NCI-H128 (cell line): Measurements from ENCODE around the gene SLC17A4.

ENCODE experiments used
- DNase-seq: peaks from one replicate; lab custom pipeline; 2025; ENCODE audit not compliant: unreplicated experiment; lab: John Stamatoyannopoulos, UW

SLC17A4 gene, protein sequence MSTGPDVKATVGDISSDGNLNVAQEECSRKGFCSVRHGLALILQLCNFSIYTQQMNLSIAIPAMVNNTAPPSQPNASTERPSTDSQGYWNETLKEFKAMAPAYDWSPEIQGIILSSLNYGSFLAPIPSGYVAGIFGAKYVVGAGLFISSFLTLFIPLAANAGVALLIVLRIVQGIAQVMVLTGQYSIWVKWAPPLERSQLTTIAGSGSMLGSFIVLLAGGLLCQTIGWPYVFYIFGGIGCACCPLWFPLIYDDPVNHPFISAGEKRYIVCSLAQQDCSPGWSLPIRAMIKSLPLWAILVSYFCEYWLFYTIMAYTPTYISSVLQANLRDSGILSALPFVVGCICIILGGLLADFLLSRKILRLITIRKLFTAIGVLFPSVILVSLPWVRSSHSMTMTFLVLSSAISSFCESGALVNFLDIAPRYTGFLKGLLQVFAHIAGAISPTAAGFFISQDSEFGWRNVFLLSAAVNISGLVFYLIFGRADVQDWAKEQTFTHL

DNA sequence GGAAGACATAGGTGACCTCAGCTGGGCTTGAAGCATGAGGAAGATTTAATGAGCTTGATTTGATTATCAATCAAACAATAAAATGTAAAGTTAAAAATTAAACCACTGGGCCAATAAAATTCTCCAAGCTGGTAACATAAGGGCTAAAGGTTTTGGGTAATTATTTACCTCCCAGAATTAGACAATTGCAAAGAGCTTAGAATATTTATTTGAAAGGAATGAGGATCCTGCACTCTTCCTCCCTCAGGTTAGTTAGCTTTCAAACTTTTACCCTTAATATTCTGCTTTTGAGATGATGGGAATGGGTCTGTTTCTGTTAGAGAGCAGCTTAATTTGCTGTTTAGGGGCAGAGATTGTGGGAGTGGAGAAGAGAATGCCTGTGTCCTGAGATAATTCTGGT is at the start of gene SLC17A4:
Gene SLC17A4, plus strand, starts transcription at position 208 of the 400 bp plus-strand sequence. CDS start 7,221 bp downstream, outside the sequence.
- no peak for DNase-seq

DNA sequence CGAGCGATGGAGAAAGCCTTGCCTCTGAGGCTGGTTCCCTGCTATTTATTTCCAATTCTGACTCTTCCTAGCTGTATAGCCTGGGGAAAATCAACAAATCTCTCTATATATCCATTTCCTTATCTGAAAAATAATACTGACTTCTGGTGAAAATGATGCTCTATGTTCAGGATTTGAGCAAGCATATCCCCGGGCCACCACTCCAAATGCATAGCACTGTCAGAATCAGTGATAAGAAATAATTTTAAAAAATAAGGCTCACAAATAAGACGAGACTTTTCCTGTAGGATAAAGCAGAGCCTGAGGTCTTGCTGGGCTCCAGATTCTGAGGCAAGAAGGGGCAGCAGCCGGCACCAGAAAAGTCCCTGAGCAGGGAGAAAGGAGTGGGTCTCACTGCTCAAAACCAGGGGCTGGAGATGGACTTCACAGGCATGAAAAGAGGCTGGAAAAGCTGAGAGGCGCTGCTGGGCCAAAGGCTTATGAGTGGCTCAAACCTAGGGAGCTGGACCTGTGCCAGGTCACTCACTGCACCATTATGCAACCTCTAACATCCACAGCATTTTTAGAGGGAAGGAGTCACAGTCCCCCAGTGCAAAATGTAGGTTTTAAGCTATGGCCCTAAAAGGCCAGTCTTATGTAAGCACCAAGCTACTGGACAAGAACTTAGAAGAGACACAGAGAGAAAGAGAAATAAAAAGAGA is 48.1 kb upstream of the SLC17A4 start:
- no peak for DNase-seq

DNA sequence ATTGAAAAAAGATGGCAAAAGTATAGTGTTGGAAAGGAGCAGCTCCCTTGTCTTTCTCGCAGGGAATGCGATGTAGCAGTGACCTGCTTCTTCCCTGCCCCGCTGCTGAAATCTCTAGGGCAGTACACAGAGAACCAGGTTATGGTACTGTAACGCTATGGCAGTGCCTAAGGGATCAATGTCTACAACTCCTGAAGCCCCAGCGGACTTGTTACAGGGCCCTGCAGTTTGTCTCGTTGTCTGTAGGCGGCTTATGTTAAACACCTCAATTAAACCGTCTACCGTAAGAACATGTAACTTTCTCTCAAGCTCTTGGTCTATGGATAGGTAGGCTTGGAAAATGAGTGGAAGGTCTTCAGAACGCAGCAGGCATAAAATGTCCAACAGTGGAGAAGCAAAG is 44.8 kb upstream of the SLC17A4 start:
- DNase-seq, result no peak

DNA sequence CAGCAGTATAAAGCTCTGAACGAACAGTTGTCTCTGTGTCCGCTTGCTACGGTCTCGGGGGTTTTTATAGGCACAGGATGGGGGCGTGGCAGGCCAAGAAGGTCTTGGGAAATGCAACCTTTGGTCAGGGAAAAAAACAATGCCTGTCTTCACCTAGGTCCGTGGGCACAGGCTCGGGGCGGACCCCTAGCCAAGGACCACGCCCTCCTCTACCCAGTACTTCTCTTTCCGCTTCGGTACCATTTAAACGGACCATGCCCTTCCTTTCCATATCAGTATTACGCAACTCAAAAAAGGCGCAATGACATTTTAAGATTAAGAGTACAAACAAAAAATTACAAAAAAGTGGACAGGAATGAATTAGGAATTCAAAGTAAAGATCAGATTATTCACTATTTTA is 44.3 kb upstream of the SLC17A4 start:
- DNase-seq, result no peak

DNA sequence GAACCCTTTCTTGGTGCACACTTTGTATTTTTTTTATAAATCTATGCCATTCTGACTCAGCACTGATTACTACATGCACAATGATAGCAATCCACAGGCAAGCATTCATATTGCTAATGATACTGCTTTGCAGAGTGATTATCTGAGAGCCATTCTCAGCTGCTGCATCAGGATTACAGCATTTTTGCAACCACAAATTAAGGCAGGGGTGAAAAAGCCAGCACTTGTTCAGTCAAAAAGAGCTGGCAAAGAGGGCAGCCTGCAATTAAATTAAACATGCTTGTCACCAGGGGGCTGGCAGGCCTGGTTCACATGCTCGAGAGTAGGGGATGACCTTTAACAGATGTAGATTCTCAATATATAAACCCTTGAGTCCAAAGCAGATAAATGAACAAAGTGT is 40.7 kb upstream of the SLC17A4 start:
- no peak for DNase-seq

DNA sequence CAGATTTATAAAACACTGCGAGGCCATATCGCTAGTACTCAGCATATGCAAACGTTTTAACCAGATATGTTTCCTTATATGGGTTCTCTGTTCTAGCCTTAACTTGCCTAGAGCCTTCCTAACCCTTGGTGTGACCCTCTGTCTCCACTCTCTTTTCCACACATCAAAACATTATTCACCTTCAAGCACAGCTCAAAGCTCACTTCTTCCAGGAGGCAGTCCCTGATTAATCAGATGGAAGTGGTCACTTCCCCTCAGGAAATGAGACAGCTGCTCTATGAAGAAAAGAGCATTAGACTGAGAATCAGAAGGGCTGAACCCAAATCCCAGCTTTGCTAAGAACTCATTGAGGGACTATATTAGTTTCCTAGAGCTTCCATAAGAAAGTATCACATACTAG is 39.8 kb upstream of the SLC17A4 start:
- no peak for DNase-seq

DNA sequence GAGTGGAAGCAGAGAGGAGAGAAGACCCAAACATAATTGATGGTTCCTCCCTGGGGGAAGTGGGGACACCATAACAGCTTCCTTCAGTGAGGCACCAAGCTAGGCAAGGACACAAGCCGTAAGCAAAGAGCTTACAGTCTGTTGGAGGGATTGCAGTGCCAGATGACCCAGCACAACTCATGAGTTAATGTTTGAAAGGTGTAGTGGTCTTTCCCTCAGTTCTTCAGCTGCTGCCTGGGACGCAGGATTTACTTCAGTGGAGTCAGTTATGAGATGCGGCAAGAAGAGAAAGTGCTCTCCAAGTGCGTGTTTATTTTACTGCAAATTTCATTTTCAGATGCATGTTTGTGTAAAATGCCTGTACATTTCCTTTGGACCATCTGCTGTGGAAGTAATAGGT is 38.7 kb upstream of the SLC17A4 start:
- DNase-seq, result no peak

DNA sequence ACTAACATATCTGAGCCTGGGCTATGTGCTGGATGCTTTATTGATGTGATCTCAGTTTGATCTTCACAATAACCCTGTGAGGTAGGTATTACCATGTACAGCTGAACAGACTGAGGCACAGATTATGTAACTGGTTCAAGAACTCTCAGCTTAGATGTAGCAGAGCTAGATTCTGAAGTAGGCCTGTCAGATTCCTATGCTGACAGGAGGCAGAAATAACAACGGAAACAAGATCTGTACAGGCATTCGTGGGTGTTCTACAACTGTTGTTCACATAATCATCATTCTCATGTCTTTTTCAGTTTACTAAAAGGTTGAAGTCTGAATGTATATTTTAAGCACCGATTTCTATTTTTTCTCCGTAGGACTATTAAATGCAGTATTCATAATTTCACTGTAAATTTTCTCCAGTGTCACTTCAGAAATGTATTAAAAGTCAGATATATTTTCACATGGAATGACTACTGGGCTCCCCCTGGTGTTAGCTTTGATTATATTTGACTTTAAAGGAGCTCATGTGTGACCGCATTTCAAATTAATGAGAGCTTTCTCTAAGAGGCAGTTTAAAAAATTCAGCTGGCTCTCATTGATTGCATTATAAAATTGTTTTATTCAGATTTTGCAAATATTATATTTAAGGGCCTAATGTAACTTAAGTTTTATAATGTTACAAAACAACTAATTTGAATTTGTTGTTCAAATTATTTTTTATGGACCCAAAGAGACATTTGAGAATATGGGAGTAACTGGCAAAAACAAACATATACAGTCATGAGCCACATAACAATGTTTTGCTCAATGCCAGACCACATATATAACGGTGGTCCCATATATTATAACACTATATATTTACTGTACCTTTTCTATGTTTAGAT is 36.4 kb upstream of the SLC17A4 start:
- no peak for DNase-seq

DNA sequence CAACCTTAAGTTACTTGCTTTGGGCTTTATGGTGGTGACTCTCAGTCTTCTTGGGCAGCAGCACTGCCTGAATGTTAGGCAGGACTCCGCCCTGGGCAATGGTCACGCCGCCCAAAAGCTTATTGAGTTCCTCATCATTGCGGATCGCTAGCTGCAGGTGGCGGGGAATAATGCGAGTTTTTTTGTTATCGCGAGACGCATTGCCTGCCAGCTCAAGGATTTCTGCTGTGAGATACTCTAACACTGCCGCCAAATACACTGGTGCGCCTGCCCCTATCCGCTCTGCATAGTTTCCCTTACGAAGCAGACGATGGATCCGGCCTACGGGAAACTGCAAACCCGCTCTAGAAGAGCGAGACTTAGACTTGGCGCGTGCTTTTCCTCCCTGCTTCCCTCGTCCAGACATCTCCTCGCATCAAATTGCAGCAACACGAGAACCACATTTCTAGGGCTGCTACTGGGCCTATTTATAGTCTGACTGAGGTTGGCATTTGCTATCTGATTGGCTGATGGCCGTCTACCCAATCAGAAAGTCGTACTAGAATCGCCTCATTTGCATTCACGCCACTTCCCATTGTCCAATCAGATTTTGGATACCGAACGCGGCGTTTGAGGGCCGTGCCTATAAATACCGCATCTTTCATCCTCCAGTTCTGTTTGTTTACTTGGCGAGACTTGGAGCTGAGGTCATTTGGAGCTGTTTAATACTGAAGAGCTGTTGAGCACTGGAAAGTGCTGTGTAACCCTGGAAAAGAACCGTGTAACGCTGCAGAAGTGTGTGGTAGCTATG is 28.2 kb upstream of the SLC17A4 start:
- no peak for DNase-seq

DNA sequence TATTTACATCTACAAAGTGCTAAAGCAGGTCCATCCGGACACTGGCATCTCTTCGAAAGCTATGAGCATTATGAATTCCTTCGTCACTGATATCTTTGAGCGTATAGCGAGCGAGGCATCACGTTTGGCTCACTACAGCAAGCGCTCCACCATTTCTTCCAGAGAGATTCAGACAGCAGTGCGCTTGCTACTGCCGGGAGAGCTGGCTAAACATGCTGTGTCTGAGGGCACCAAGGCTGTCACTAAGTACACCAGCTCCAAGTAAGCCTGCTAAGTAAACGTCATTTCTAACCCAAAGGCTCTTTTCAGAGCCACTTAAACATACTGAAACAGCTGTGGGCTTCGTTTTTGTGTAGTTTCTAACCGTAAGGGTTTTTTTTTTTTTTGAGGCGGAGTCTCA is 27.5 kb upstream of the SLC17A4 start:
- DNase-seq, result no peak

DNA sequence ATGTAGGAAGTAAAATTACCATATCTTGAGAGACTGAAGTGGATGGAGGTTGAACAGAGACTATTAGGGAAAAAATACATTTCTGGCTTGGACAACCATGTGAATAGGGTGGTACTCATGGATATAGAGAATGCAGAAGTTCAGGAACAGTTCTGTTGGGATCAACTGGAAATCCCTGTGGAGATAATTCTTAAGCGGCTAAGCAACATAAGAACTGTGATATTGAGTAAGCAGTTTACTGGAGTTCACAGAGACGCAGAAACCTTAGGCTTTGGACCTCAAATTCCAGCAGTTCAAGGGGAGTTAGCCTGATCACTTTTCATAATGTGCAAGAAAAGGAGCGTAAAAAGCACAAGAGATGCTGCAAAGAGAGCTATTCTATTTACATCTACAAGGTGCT is 23.6 kb upstream of the SLC17A4 start:
- DNase-seq, result no peak

DNA sequence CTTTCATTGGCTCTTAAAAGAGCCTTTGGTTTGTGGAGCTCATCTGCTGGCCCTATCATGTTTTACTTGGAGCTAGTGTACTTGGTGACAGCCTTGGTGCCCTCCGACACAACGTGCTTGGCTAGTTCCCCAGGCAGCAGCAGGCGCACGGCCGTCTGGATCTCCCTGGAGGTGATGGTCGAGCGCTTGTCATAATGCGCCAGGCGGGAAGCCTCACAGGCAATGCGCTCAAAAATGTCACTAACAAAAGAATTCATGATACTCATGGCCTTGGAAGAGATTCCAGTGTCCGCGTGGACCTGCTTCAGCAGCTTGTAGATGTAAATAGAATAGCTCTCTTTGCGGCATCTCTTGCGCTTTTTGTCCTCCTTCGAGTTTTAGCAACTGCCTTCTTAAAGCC is 22.8 kb upstream of the SLC17A4 start:
- DNase-seq, result no peak

DNA sequence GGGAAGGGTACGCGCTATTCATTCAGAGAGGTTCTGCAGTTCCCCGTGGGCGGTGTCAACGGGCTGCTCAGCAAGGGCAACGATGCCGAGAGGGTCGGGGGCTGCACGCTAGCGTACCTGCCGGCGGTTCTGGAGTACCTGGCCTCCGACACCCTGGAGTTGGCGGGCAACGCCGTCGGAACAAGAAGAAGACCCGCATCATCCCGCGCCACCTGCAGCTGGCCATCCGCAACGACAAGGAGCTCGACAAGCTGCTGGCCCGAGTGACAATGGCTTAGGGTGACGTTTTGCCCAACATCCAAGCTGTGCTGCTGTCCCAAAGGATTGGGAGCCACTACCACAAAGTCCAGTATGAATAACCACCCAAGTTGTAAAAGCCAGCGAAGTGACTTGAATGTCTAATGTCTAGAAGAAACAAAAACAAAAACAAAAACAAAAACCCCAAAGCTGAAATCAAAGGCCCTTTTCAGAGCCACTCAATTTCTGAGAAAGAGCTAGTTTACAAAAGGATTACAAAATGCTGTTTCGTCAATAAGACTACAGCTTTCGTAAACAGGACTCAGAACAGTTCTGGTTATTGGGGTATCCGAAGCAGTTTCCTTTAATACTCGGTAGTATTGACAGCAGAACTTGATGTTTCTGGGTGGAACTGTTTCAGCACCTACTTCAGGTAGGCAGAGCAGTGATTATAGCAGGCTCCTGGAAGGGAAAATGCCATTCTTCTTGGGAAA is 21.9 kb upstream of the SLC17A4 start:
- DNase-seq, result no peak

DNA sequence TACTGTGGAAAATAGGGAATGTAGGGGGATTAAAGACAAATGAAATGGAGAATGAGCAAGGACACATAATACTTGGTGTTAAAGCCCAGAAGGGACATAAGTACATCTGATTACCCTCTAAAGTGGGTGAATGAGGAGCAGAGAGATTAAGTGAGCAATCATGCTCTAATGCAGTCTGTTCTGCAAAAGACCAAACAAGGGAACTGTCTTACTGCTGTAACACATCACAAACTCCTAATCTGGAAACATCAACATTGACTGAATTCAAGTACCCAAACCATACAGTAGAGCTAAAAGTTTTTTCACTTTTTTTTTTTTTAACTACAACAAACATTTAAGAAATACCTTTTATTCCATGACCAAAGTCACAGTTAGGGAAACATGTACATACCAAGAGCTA is 19.3 kb upstream of the SLC17A4 start:
- DNase-seq, result no peak

DNA sequence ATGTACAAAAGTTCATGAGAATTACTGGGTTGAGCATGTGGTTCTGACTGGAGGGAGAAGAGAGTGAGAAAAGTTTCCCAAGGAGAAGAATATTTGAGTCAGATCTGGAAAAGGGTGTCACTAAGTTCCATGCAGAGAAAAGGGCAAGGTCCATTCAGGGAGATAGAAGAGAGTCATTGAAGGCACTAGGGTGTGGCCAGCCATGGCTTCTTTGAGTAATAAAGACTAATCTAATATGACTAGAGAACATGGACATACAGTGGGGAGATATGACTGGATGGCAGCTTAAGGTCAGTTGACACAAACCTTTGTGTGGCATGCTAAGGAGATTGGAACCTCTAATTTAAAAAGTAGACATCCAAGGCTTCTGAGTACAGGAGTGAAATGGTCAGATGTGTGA is 10.7 kb upstream of the SLC17A4 start:
- DNase-seq, result no peak

DNA sequence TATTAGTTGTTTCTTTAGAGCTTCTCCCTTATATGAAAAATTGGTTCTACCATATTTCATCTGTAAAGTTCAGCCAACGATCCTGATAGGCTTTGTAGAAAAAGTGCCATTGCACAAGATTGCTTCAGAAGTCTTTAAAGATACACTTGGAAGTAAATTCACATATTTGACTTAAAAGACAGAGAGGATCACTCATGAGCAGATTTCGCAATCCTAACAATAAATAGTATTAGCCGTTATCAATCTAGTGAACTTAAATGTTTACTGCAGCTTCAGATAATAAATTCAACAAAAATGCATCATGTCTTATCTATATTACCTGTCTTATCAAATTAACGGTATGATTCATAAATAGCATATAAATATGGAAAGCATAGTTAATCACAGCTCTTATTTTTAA is 8.7 kb upstream of the SLC17A4 start:
- no peak for DNase-seq

DNA sequence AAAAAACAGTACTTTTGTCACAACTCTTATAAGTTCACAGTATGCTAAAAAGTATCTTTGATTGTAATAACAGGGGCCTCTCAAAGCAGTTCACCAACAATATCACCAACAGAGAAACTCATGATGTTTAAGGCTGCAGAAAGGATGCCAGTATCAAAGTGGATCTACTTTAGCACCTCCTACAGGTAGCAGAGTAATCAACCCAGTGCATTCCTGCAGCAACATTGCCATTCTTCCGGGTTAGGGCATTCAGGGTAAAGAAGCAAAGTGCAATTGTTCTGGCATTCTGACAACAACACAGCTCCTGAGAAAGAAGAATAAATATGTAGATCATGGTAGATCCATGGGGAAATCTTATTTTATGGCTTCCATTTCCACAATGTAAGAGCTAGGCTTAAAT is 7.6 kb upstream of the SLC17A4 start:
- DNase-seq, result no peak

DNA sequence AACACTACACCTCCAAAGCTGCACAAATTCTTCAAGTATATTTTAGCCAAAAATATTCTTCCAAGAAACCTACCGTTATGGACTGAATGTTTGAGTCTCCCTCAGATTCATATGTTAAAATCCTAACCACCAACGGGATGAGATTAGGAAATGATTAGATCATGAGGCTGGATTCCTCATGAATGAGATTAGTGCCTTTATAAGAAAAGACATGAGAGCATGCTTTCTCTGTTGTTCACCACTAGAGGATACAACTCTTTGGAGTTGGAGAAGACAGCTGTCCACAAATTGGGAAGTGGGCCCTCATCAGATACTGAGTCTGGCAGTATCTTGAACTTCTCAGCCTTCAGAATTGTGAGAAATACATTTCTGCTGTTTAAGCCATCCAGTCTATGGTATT is 7.1 kb upstream of the SLC17A4 start:
- DNase-seq, result no peak

DNA sequence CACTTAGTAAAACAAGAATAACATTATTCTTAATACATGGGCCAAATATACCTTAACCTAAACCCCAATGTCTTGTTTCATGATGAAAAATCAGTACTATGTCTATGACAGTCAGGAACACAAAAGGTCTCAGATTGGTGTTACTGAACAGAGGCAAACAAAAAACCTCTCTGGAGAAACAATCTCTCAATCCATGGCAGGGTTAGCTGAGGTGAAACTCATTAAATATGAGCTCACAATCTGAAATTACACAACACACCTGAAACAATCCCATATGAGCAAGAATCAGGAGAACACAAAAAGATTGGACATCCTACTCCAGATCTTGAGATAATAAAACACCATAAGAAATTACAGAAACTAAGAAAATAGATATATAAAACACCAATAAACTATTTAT is 6.5 kb upstream of the SLC17A4 start:
- no peak for DNase-seq
